Activated naive CD4-positive, alpha-beta T cell treated with anti-CD3 and anti-CD28 coated beads for 36 hours (primary cell): ENCODE data around the gene SLC22A14. TPM values are rescaled to one million over a fixed set of nuclear protein-coding genes. Genes with fewer than 3 reads are reported as not detected.

Experiments
- CTCF ChIA-PET: fragments of 350-600 bp; sonication (Branson Sonifier 250); formaldehyde crosslinking; loops from one replicate; lab custom pipeline; 2021; ENCODE audit warnings: antibody characterized with exemption; lab: Charles Lee
- DNase-seq: peaks from one replicate; pipeline ENCODE4 v3.0.0-alpha.2; 2020
- H3K27ac Mint-ChIP-seq: one replicate; pipeline ENCODE4 v1.8.0; 2021; ENCODE audit warnings: mild to moderate bottlenecking, mixed read lengths
- H3K27me3 Mint-ChIP-seq: one replicate; pipeline ENCODE4 v1.8.0; 2021; ENCODE audit warnings: low read depth, mixed read lengths
- H3K36me3 Mint-ChIP-seq: one replicate; pipeline ENCODE4 v1.8.0; 2021; ENCODE audit warnings: low read depth, mixed read lengths
- H3K4me1 Mint-ChIP-seq: one replicate; pipeline ENCODE4 v1.8.0; 2021; ENCODE audit warnings: low read depth, mixed read lengths
- H3K4me3 Mint-ChIP-seq: one replicate; pipeline ENCODE4 v1.8.0; 2021; ENCODE audit warnings: mild to moderate bottlenecking, moderate library complexity, mixed read lengths
- H3K9me3 Mint-ChIP-seq: one replicate; pipeline ENCODE4 v1.8.0; 2021; ENCODE audit warnings: mixed read lengths
- intact Hi-C: fragments of 100-400 bp; cut with micrococcal nuclease; formaldehyde crosslinking; loops from one replicate; pipeline ENCODE4 v1.15.1; 2023
- total RNA-seq, 2 experiments: library from RNA; stranded (reverse); gene quantifications; one replicate each; pipeline ENCODE4 v1.2.3, GENCODE V29; 2021

SLC22A14 gene
- total RNA-seq, 2 experiments from 2014 or later: not detected

DNA sequence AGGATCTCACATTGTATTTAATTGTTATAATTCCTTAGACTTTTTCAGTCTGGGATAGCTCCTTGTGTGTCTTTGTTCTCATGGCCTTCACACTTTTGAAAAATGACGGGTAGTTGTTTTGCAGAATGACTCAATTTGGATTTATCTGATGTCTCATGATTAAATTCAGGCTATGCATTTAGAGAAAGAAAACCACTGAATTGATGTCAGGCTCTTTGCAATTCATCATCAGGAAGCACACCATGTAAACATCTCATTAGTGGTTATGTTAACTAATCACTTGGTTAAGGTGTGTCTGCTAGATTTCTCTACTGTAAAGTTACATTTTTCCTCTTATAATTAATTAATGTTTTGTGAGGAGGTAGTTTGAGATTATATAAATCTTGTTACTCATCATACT is 24.5 kb upstream of the SLC22A14 start:
- Mint-ChIP-seq H3K9me3 (no peaks in the 10 kb centered on the region), H3K4me3 (no peak overlapping the region), H3K27ac (no peak overlapping the region), H3K4me1 (peaks cover 35% of the 10 kb centered on the region), H3K27me3 (no peaks in the 10 kb centered on the region), H3K36me3 (peaks cover 22% of the 10 kb centered on the region)
- intact Hi-C loops: no loop called here
- CTCF ChIA-PET: no interaction called here
- DNase-seq: no peak

DNA sequence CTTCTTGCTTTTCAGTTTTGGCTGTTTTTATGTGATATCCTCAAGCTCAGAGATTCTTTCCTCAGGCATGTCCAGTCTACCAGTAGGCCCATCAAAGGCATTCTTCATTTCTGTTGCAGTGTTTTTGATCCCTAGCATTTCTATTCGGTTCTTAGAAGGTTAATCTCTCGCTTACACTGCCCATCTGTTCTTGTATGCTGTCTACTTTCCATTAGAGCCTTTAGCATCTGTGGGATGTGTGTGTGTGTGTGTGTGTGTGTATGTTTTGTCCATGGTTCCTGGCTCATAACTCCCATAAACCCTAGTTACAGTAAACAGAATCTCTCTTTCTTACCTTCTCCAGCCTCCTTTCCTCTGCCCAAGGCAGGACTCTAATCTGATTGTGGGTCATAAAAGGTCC is 21.6 kb upstream of the SLC22A14 start:
- CTCF ChIA-PET: no interaction called here
- DNase-seq: no peak
- Mint-ChIP-seq H3K27ac (no peak overlapping the region), H3K4me1 (peaks cover 26% of the 10 kb centered on the region), H3K27me3 (no peaks in the 10 kb centered on the region), H3K4me3 (no peak overlapping the region), H3K9me3 (no peaks in the 10 kb centered on the region), H3K36me3 (no peaks in the 10 kb centered on the region)
- intact Hi-C loops: no loop called here

DNA sequence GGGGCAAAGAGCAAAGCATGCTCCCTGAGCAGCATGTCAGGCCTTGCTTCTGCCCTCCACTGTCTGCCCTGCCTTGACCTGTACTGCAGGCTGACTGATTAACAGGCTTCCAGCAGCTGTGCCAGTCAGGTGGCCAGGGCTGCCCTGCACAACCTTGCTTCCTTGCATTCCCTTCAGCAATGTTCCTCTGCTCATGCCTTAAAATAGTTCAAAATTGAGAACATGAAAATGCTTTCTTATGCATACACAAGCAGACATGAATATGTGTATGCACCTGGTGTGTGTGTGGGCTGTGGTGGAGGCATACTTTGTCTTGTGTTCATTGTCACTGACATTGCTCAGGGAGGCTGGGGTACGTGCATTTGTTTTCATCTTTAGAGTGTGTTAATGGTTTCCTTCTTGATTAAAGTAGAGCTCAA is 17.7 kb upstream of the SLC22A14 start:
- Mint-ChIP-seq H3K36me3 (no peaks in the 10 kb centered on the region), H3K27me3 (no peaks in the 10 kb centered on the region), H3K9me3 (no peaks in the 10 kb centered on the region), H3K4me3 (no peak overlapping the region), H3K27ac (no peak overlapping the region), H3K4me1 (peaks cover 13% of the 10 kb centered on the region)
- intact Hi-C loops: no loop called here
- CTCF ChIA-PET: no interaction called here
- DNase-seq: no peak

DNA sequence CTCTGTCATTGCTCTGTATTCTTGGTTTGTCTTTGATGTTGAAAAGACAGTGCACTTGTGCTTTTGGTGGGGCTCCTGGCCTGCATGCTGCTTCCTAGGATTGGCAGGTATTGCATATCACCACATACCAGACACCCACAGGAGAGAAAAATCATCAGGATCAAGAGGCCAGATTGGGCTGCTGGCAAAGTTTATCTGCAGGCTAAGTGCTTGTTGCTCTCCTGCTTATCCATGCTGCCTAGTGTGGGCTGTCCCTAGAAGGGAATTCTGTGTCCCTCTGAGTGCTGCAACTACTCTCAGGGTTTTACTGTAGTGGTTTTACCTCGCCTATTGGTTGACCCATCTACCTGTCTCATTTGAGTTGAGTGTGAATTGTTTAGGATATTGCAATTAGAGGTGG is 17.3 kb upstream of the SLC22A14 start:
- CTCF ChIA-PET: no interaction called here

DNA sequence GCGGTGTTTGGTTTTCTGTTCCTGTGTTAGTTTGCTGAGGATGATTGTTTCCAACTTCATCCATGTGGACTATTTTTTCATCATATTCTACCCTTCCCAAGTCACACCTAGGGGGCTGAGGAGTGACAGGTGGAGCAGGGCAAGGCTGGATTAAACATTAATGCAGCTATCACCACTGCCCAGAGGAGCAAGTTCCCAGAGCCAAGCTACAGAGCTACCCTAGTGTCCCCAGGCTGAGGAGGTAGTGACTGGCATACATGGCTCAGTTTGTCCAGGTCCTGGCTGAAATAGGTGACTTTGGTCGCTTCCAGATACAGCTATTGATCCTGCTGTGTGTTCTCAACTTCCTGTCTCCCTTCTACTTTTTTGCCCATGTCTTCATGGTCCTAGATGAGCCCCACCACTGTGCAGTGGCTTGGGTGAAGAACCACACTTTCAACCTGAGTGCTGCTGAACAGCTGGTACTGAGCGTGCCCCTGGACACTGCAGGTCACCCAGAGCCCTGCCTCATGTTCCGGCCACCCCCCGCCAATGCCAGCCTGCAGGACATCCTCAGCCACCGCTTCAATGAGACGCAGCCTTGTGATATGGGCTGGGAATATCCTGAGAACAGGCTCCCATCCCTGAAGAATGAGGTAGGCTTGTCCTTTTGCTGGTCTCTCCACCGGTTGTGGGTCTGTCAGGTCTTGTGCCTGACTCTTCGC is 16.3 kb upstream of the SLC22A14 start, which contains the start of gene SLC22A13:
SLC22A13 (plus strand) TSS at position 209 of the 704 bp plus-strand sequence; CDS start at position 258, 49 bp downstream.
- CTCF ChIA-PET: no interaction called here
- no peak within 1 kb of the TSS for H3K27ac Mint-ChIP-seq

More for the DNA sequence above, 17.3 kb upstream of the SLC22A14 start:
- H3K36me3 Mint-ChIP-seq: no peaks in the 10 kb centered on the region
- no peak overlapping the region for H3K27ac Mint-ChIP-seq
- H3K4me1 Mint-ChIP-seq: peaks cover 10% of the 10 kb centered on the region
- no peaks in the 10 kb centered on the region for H3K27me3 Mint-ChIP-seq
- H3K9me3 Mint-ChIP-seq: no peaks in the 10 kb centered on the region
- H3K4me3 Mint-ChIP-seq: no peak overlapping the region
- intact Hi-C loops: no loop called here
- no peak for DNase-seq

DNA sequence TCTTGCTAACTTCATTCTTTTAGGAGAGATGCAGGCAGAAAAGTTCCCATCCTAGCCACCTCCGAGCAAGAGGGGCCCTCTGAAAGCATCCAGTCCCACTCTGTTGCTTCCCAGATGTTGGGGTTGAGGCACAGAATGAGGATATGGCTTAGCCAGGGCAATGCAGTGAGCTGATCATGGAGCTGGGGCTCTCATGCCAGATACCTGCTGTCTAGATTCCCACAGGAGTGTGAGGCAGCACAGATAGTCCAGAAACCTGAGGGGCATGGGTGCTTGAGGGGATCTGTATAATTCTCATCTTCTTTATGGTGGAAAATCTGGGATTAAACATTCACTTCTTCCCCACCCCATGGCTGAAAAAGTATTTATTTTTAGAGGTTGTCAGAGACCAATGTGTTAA is 15.3 kb upstream of the SLC22A14 start:
- Mint-ChIP-seq H3K27ac (no peak overlapping the region), H3K27me3 (no peaks in the 10 kb centered on the region), H3K4me3 (no peak overlapping the region), H3K36me3 (peaks cover 2% of the 10 kb centered on the region), H3K9me3 (no peaks in the 10 kb centered on the region), H3K4me1 (peaks cover 8% of the 10 kb centered on the region)
- intact Hi-C loops: no loop called here
- no peak for DNase-seq
- CTCF ChIA-PET: no interaction called here

More for the DNA sequence above, 16.3 kb upstream of the SLC22A14 start, which contains the start of gene SLC22A13:
- no peaks in the 10 kb centered on the region for H3K27me3 Mint-ChIP-seq
- no peaks in the 10 kb centered on the region for H3K9me3 Mint-ChIP-seq
- no peak within 1 kb of the TSS for H3K4me3 Mint-ChIP-seq
- peaks cover under 1% of the 10 kb centered on the region for H3K36me3 Mint-ChIP-seq
- DNase-seq: no peak
- intact Hi-C loops: no loop called here
- H3K4me1 Mint-ChIP-seq: peaks cover 8% of the 10 kb centered on the region

DNA sequence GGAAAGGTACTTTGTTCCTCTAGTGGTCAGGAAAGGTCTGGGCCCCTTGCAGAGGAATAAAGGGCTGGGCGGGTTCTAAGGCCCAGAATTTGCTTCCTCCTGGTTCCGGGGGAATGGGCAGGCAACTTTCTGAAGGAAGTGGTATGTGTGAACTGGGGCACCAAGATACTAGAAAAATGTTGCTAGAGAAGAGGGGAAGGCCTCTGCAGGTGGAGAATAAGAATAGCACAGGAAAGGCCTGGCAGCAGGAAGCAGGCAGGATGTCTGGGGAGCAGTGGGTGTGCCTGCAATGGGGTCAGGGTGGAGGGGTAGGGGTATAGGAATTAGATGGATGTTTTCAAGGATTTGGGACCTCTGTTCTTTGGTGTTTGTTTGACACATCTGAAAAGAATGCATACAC is 14.4 kb upstream of the SLC22A14 start:
- H3K4me3 Mint-ChIP-seq: no peak overlapping the region
- peaks cover 2% of the 10 kb centered on the region for H3K36me3 Mint-ChIP-seq
- intact Hi-C loops: no loop called here
- no peaks in the 10 kb centered on the region for H3K27me3 Mint-ChIP-seq
- H3K4me1 Mint-ChIP-seq: peaks cover 8% of the 10 kb centered on the region
- no peak overlapping the region for H3K27ac Mint-ChIP-seq
- no peaks in the 10 kb centered on the region for H3K9me3 Mint-ChIP-seq
- CTCF ChIA-PET: interaction anchor here (0.7 kb wide), 1 partner anchor 209 kb away, joined by 3 read pairs; no protein-coding TSS in a partner anchor
- DNase-seq: no peak

DNA sequence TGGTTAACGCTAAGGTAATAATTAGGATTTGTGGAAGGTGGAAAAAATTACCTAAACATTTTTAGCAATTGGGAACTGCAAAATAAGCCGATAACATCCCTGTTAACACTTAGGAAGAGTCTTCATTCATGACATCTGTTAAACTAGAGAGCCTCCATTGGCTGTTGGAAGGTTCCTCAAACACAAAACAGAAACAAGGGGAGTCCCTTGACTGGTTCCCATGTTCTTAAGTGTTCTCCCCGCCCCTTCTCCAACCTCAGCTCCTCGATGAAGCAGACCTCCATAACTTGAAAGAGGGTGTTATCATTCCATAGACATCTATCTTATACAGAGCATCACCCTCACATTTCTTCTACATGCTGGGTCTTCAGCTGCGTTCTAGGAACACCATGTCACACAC is 14.0 kb upstream of the SLC22A14 start:
- DNase-seq: no peak
- intact Hi-C loops: no loop called here
- Mint-ChIP-seq H3K4me1 (peaks cover 8% of the 10 kb centered on the region), H3K27ac (no peak overlapping the region), H3K9me3 (no peaks in the 10 kb centered on the region), H3K4me3 (no peak overlapping the region), H3K27me3 (no peaks in the 10 kb centered on the region), H3K36me3 (peaks cover 2% of the 10 kb centered on the region)
- CTCF ChIA-PET: interaction anchor here (0.7 kb wide), 1 partner anchor 210 kb away, joined by 3 read pairs; no protein-coding TSS in a partner anchor

DNA sequence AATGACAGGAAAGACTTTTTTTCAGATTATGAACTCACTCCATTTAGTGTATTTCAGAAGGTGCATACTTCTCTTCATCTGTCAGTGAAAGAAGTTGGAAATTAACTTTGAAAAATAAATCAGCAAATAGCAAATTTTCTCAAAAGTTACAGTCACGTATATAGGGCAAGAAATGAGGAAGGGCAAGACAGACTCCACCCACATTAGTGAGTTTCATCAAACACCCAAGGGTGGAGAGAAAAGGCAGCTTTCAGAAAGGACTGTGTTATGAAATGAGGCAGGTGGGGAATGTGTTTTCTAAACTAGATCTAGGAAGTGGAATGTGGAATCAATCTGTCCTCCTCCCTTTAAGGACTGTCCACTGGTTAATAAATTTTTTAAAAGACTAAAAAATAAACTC is 13.6 kb upstream of the SLC22A14 start:
- H3K27me3 Mint-ChIP-seq: no peaks in the 10 kb centered on the region
- H3K27ac Mint-ChIP-seq: no peak overlapping the region
- CTCF ChIA-PET: interaction anchor here (0.7 to 0.8 kb wide), 2 partner anchors 20 to 210 kb away, joined by 3 read pairs; no protein-coding TSS in a partner anchor

DNA sequence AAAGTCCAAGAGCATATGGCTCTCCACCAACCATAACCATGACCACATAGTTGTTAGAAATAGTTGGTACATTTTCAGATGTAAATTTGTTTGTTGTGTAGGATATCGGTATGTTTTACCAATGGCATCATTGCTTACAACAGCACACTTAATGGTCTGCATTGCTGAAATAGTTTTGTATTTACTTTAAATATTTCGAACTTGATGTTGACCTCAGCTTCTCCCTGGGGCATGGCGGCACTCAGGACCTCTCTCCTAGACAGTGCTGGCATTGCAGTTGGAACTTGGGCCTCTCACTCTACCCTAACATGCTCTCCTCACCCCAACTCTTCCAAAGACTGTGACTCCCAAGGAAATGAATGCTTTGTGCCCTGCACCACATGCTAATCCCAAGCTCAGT is 11.5 kb upstream of the SLC22A14 start:
- intact Hi-C loops: no loop called here
- no peaks in the 10 kb centered on the region for H3K9me3 Mint-ChIP-seq
- H3K4me3 Mint-ChIP-seq: no peak overlapping the region
- peaks cover 2% of the 10 kb centered on the region for H3K36me3 Mint-ChIP-seq
- no peaks in the 10 kb centered on the region for H3K27me3 Mint-ChIP-seq
- peaks cover 8% of the 10 kb centered on the region for H3K4me1 Mint-ChIP-seq
- CTCF ChIA-PET: no interaction called here
- no peak for DNase-seq
- no peak overlapping the region for H3K27ac Mint-ChIP-seq

More for the DNA sequence above, 13.6 kb upstream of the SLC22A14 start:
- DNase-seq: no peak
- intact Hi-C loops: no loop called here
- Mint-ChIP-seq H3K4me1 (peaks cover 8% of the 10 kb centered on the region), H3K4me3 (no peak overlapping the region), H3K9me3 (no peaks in the 10 kb centered on the region), H3K36me3 (peaks cover 2% of the 10 kb centered on the region)

DNA sequence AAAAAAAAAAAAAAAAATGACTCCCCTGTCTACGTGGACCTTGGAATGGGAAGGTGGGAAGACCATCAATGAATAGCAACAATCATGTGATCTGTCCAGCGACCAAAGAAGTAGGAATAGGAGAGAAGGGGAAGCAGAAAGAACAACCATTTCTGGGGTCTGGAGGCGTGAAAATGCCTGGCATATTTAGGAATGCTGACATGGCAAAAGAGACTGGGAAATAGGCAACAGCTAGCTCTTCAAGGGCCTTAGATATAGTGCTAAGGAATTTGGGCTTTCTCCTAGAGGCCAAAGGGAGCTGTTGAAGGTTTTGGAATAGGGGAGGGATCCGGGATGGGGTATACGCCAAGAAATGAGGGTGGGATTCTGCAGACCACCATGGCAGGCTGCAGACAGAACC is 10.5 kb upstream of the SLC22A14 start:
- peaks cover 8% of the 10 kb centered on the region for H3K4me1 Mint-ChIP-seq
- no peak overlapping the region for H3K4me3 Mint-ChIP-seq
- peaks cover 2% of the 10 kb centered on the region for H3K36me3 Mint-ChIP-seq
- H3K9me3 Mint-ChIP-seq: no peaks in the 10 kb centered on the region
- H3K27me3 Mint-ChIP-seq: no peaks in the 10 kb centered on the region
- intact Hi-C loops: no loop called here
- CTCF ChIA-PET: interaction anchor here (0.8 to 1.1 kb wide), 3 partner anchors 16 to 108 kb away, joined by 3 to 4 read pairs (median 3); no protein-coding TSS in a partner anchor
- no peak for DNase-seq
- H3K27ac Mint-ChIP-seq: no peak overlapping the region

DNA sequence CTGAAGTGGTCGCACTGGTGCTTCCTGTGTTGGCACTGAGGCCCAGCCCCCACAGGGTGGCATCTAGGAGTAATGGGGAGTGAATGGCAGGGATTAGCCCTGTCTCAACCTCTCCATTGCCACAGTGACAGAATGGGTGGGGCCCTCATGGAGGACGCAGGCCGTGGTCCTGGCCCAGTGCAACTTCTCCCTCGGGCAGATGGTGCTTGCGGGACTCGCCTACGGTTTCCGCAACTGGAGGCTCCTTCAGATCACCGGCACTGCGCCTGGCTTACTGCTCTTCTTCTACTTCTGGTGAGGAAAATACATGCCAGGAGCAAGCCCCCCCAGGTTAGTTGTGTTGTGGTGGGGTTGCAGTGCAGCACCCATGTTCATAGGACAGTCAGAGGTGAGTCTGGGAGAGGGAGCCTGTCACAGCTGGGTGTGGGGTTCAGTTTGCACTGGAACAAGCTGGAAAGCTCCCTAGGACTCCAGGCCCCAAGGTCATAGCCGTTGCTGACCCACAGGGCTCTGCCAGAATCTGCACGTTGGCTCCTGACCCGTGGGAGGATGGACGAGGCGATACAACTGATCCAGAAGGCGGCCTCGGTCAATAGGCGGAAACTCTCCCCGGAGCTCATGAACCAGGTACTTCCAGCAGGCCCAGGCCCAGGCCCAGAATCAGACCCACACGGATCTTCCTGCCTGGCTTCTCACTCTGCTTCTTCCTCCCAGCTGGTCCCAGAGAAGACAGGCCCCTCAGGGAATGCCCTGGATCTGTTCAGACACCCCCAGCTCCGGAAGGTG is 7.0 kb upstream of the SLC22A14 start:
- Mint-ChIP-seq H3K36me3 (peaks cover 2% of the 10 kb centered on the region), H3K27ac (no peak overlapping the region), H3K4me3 (no peak overlapping the region), H3K9me3 (no peaks in the 10 kb centered on the region), H3K27me3 (no peaks in the 10 kb centered on the region), H3K4me1 (no peaks in the 10 kb centered on the region)
- DNase-seq: no peak
- CTCF ChIA-PET: no interaction called here
- intact Hi-C loops: no loop called here
